Sigmoid colon (tissue), 7 donors: ENCODE measurements around the gene PPM1L. TPM values are rescaled to one million over a fixed set of nuclear protein-coding genes. Genes with fewer than 3 reads are reported as not detected.

Source experiments
- DNase-seq: peaks from one replicate; pipeline ENCODE4 v3.0.0-alpha.2; 2019
- H3K27ac ChIP-seq, 4 donors: fragments of 200-600 bp; sonication (generic); one replicate each; pipeline ENCODE4 v1.5.1; 2016 to 2019; ENCODE audit warnings: mild to moderate bottlenecking in 1 of 4
- H3K27me3 ChIP-seq, 3 donors: fragments of 200-600 bp; sonication (generic); one replicate each; pipeline ENCODE4 v1.5.1; 2019; ENCODE audit warnings: mild to moderate bottlenecking in 1 of 3
- H3K36me3 ChIP-seq, 4 donors: fragments of 200-600 bp; sonication (generic); one replicate each; pipeline ENCODE4 v1.5.1; 2016 to 2019
- H3K4me1 ChIP-seq, 4 donors: fragments of 200-600 bp; sonication (generic); one replicate each; pipeline ENCODE4 v1.5.1; 2017 to 2019
- H3K4me3 ChIP-seq, 4 donors: fragments of 200-600 bp; sonication (generic); one replicate each; pipeline ENCODE4 v1.5.1; 2017 to 2019; ENCODE audit warnings: mild to moderate bottlenecking in 2 of 4, moderate library complexity in 1 of 4
- H3K9me3 ChIP-seq, 4 donors: fragments of 200-600 bp in 3 of 4; sonication (generic) in 3 of 4; one replicate each; pipeline versions ENCODE4 v1.5.1 to v1.6.1; 2013 to 2019
- EP300 ChIP-seq, 4 donors: sonication (generic); formaldehyde crosslinking; IDR thresholded peaks; one replicate each; pipeline ENCODE4 v1.6.1; 2017; ENCODE audit warnings: antibody characterized with exemption in 4 of 4
- POLR2A ChIP-seq, 2 donors: fragments of 450-650 bp; IDR thresholded peaks; one replicate each; pipeline ENCODE4 v1.6.1; 2016; ENCODE audit warnings: antibody characterized with exemption in 2 of 2, mild to moderate bottlenecking in 2 of 2, moderate library complexity in 2 of 2
- POLR2AphosphoS5 ChIP-seq, 4 donors: sonication (generic); formaldehyde crosslinking; IDR thresholded peaks; one replicate each; pipeline ENCODE4 v1.6.1; 2017; ENCODE audit warnings: antibody characterized with exemption in 4 of 4
- WGBS, 2 donors: extraction: QIAGEN DNeasy Blood & Tissue Kit; methylation state at CpG; one replicate each; pipeline ENCODE4 v1.1.7; 2013; 5-methylcytosine and 5-hydroxymethylcytosine counted together
- intact Hi-C: fragments of 100-400 bp; cut with DNase I; formaldehyde crosslinking; loops from one replicate; pipeline ENCODE4 v1.15.1; 2023
- polyA plus RNA-seq, 3 donors: library from polyadenylated mRNA; stranded (reverse); fragments of 200-250 nt; gene quantifications; one replicate each; pipeline ENCODE4 v1.2.3, GENCODE V29; 2013
- total RNA-seq, 4 donors: library from RNA; depleted of rRNA; stranded (reverse); fragments of >200 nt; gene quantifications; one replicate each; pipeline ENCODE4 v1.1.0, GENCODE V29; 2016
- TF ChIP-seq, protein P1 (sequence below), 4 experiments: fragments of 450-650 bp in 3 of 4; fragments of 200-600 bp in 1 of 4; IDR thresholded peaks; one replicate each; pipeline ENCODE4 v1.5.1; 2016 to 2019; ENCODE audit warnings: antibody characterized with exemption in 4 of 4, mild to moderate bottlenecking in 3 of 4, moderate library complexity in 2 of 4
- donor health status: healthy with polysubstance abuse.
- donor health status: Bipolar disorder and iron deficiency.
- donor health status: healthy.

PPM1L gene
- total and polyA plus RNA-seq, 7 donors, result 1.2 to 50.2 (median 33.2) TPM

GRCh38 chr3:160820430-160820829, 64.4 kb downstream of the PPM1L start:
- intact Hi-C loops, result no loop called here
- Histone ChIP-seq H3K36me3 (no peaks in the 10 kb centered on the region), H3K27me3 (no peaks in the 10 kb centered on the region), H3K4me3 (no peak overlapping the region), H3K27ac (no peak overlapping the region), H3K9me3 (no peaks in the 10 kb centered on the region), H3K4me1 (peaks cover 0 to 14% (median 2%) of the 10 kb centered on the region in 4 donors)
- TF ChIP-seq, protein P1, sequence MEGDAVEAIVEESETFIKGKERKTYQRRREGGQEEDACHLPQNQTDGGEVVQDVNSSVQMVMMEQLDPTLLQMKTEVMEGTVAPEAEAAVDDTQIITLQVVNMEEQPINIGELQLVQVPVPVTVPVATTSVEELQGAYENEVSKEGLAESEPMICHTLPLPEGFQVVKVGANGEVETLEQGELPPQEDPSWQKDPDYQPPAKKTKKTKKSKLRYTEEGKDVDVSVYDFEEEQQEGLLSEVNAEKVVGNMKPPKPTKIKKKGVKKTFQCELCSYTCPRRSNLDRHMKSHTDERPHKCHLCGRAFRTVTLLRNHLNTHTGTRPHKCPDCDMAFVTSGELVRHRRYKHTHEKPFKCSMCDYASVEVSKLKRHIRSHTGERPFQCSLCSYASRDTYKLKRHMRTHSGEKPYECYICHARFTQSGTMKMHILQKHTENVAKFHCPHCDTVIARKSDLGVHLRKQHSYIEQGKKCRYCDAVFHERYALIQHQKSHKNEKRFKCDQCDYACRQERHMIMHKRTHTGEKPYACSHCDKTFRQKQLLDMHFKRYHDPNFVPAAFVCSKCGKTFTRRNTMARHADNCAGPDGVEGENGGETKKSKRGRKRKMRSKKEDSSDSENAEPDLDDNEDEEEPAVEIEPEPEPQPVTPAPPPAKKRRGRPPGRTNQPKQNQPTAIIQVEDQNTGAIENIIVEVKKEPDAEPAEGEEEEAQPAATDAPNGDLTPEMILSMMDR (IDR thresholded peaks at IDR 0.05), result no peak
- TF ChIP-seq POLR2A (IDR thresholded peaks at IDR 0.05) (no peak), POLR2AphosphoS5 (IDR thresholded peaks at IDR 0.05) (no peak), EP300 (IDR thresholded peaks at IDR 0.05) (no peak)
- DNase-seq, result no peak
- WGBS, 2 donors, result 94 to 95% methylated on average over 1 of the region's 1 CpG

DNA sequence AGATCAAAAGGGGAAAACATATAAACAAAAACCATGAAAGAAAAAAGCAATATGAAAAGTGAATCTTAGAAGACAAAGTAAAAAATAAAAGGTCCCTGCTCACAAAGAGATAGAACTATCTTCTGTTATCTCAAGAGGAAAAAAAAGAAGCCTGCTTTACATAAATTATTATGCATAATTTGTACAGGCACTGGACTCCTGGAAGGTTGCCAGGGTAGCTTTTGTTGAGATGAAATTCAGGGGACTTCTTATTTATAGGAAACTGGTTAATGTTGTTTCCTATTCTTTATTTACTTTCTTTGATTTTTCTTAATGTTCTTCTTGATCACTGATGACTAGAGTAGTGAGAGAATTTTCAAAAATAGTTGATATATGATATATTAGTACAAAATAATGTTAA, 66.9 kb downstream of the PPM1L start:
- Histone ChIP-seq H3K27me3 (no peaks in the 10 kb centered on the region), H3K9me3 (no peaks in the 10 kb centered on the region), H3K4me3 (no peak overlapping the region), H3K4me1 (peaks cover 0 to 4% (median 0%) of the 10 kb centered on the region in 4 donors), H3K27ac (no peak overlapping the region), H3K36me3 (no peaks in the 10 kb centered on the region)
- TF ChIP-seq POLR2AphosphoS5 (IDR thresholded peaks at IDR 0.05) (no peak), POLR2A (IDR thresholded peaks at IDR 0.05) (no peak), EP300 (IDR thresholded peaks at IDR 0.05) (no peak)
- TF ChIP-seq, protein P1 (IDR thresholded peaks at IDR 0.05), result no peak
- intact Hi-C loops, result no loop called here
- no peak for DNase-seq

DNA sequence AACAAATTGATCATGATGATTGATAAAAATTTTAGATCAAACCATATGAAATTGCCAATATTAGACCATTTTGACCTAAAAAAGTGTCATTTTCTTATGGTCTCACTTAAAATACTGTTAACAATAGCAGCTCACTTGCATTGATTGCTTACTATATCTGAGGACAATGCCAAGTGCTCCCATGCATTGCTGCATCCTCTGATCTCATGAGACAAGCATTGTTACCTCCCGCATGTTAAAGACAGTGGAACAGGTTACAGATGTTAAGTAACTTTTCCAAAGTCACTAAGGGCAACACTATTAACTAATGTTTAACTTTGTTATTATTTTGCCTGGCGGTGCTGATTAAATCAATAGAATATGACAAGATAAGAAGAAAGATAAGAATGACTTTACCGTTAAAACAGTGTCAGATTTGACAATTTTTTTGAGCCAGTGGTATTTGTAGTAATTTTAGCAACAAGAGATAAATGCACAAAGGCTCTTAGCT, 69.3 kb downstream of the PPM1L start:
- H3K27me3 ChIP-seq, result no peaks in the 10 kb centered on the region
- WGBS, 2 donors, result 84 to 93% methylated on average over 3 of the region's 3 CpGs
- intact Hi-C loops, result no loop called here

GRCh38 chr3:160826408-160826807, 70.4 kb downstream of the PPM1L start:
- Histone ChIP-seq H3K36me3 (no peaks in the 10 kb centered on the region), H3K27me3 (no peaks in the 10 kb centered on the region), H3K27ac (no peak overlapping the region), H3K4me1 (peaks cover 0 to 9% (median 6%) of the 10 kb centered on the region in 4 donors), H3K4me3 (no peak overlapping the region), H3K9me3 (no peaks in the 10 kb centered on the region)
- intact Hi-C loops, result no loop called here
- TF ChIP-seq POLR2AphosphoS5 (IDR thresholded peaks at IDR 0.05) (no peak), POLR2A (IDR thresholded peaks at IDR 0.05) (no peak), EP300 (IDR thresholded peaks at IDR 0.05) (no peak)
- TF ChIP-seq, protein P1 (IDR thresholded peaks at IDR 0.05), result no peak
- DNase-seq, result no peak

More for the DNA sequence above, 69.3 kb downstream of the PPM1L start:
- peaks cover 0 to 2% (median under 1%) of the 10 kb centered on the region in 4 donors for H3K4me1 ChIP-seq
- no peaks in the 10 kb centered on the region for H3K36me3 ChIP-seq
- H3K27ac ChIP-seq, result no peak overlapping the region
- TF ChIP-seq POLR2A (IDR thresholded peaks at IDR 0.05) (no peak), EP300 (IDR thresholded peaks at IDR 0.05) (no peak)
- H3K4me3 ChIP-seq, result no peak overlapping the region
- H3K9me3 ChIP-seq, result no peaks in the 10 kb centered on the region
- DNase-seq, result no peak

- 88 to 89% methylated on average over 2 of the region's 2 CpGs for WGBS, 2 donors
- H3K4me1 ChIP-seq, result peaks cover 0 to 9% (median 6%) of the 10 kb centered on the region in 4 donors
- no peak overlapping the region for H3K4me3 ChIP-seq
- H3K27me3 ChIP-seq, result no peaks in the 10 kb centered on the region
- H3K36me3 ChIP-seq, result no peaks in the 10 kb centered on the region
- no peaks in the 10 kb centered on the region for H3K9me3 ChIP-seq
- H3K27ac ChIP-seq, result no peak overlapping the region
- intact Hi-C loops, result no loop called here
- DNase-seq, result no peak
- TF ChIP-seq POLR2A (IDR thresholded peaks at IDR 0.05) (no peak), POLR2AphosphoS5 (IDR thresholded peaks at IDR 0.05) (no peak), EP300 (IDR thresholded peaks at IDR 0.05) (no peak)
- TF ChIP-seq, protein P1 (IDR thresholded peaks at IDR 0.05), result no peak
Observed at GRCh38 chr3:160826991-160827390, 71.0 kb downstream of the PPM1L start.
